DMS153 (cell line): ENCODE data around the gene FAM163B.

ENCODE experiments used
- DNase-seq: peaks from one replicate; lab custom pipeline; 2025; lab: John Stamatoyannopoulos, UW

Gene FAM163B

DNA sequence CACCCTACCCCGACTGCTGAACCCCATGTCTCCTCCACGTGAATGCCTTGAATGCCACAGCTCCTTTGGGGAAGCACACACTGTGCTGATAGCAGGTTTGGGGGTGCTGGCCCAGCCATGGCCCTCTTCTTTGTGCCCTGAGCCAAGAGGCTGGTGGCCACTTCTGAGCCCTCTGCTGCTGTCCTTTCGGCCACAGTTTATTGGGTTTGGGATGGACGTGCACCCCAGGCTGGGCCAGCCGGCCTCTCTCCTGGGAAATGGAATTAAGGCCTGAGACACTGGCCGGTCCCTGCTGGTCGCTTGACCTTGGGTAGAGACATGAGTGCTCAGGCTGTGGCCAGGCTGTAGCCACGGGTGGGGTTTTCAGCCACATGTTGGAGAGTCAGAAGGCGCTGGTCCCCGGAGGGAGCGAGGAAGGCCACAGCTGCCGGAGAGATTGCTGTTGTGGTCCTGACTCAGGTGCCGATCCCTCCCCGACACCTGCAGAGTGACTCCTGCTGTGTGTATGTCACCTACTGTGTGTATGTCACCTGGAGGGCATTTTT, 26.6 kb downstream of the FAM163B start:
- no peak for DNase-seq

DNA sequence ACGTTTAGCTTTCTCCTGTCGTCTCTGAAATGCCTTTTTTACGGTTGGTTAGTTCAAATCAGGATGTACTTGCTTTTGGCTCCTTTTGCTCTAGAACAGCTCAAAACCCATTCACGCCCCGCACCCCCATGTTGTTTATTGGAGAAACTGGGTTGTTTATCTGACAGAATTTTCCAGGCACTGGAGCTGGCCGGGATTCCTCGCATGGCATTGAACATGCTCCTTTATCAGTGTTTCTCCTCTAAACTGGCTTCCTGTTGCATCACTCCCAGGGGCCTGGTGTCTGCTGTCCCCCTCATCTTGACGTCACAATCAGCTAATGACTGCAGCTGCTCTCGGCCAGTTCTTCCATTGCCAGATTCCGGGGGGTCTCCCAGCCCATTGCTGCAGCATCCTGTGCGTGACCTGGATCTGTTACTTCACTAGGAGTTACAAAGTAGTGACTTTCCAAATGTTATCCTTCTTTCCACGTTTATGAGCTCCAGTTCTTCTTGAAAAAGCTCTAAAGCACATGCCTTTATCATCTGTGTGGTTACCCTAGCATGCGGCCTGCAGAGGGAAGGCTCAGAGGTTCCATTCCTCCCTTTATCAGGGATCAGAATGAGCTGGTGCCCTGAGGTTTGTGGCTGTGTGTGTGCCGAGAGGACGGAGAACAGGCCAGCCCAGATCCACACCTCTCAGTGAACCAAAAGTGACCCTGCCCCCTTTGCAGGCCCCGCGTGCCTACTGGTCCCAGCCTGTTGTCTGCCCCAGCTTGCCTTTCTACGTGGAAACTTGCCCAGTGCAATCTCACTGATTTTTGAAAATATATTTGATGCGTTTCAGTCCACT, 27.5 kb downstream of the FAM163B start:
- DNase-seq, result no peak

DNA sequence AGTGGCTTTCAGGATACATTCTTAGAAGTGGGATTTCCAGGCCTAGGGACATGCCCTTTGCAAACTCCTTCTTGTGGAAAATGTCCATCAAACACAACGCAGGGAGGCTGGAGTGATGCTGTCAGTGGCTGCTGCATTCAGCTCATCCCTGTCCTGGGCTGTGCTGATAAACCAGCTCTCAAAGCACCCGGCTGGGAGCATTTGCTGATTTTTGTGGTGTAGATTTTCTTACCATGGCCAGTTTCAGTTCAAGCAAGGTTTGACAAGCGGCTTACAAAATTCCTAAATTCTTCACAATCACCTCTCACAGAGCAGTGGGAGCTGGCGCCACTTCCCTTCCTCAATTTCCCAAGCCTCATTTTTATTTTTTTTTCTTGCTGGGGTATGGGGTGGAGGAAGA, 28.2 kb downstream of the FAM163B start:
- DNase-seq, result no peak

DNA sequence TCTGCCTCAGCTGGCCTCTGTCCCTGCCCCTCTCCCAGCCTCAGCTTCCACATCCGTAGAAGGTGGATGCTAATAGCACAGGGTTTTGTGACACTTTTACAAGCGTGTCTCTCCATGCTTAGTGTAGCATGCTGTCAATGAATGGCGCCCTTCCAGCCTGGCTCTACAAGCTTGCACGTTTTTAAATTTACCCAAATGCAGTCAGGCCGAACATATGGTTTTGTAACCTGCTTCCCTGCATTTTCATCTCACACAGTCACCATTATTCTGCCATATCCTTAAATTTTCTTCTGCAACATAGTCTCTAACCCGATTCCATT, 28.8 kb downstream of the FAM163B start:
- no peak for DNase-seq

DNA sequence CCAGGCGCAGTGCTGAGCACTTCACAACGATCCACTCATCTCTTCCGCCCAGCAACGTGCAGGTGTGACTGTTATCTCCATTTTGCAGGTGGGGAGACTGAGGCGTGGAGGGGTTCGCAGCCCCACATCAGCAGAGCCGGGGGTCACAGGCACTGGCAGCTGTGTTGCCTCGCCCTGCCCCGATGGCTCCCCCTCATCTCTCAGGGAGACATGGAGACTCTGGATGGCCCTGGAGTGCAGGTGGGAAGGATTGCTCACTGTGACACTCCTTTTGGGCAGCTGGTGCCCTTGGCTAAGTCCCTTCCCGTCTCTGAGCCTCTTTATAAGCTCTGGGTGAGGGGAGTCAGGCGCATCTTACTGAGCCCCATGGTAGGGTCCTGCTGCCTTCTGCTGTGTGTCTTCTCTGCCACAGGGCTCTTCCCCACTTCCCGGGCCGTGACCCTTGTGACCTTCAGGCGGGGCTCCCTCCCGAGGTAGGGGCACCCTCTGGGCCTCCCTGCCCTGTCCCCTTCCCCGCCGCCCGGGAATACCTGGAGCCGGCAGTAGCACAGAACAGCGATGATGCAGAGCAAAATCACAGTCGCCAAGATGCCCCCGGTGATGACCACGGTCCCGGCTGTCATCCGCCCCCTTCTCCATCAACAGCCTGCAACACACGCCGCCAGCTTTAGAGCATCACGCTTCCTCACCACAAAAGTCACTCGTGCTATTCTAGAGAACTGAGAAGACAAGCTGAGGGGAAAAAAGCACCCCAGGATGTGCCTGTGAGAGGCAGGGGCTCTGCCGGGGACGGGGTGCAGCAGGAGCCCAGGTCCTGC, 29.4 kb downstream of the FAM163B start:
- no peak for DNase-seq

DNA sequence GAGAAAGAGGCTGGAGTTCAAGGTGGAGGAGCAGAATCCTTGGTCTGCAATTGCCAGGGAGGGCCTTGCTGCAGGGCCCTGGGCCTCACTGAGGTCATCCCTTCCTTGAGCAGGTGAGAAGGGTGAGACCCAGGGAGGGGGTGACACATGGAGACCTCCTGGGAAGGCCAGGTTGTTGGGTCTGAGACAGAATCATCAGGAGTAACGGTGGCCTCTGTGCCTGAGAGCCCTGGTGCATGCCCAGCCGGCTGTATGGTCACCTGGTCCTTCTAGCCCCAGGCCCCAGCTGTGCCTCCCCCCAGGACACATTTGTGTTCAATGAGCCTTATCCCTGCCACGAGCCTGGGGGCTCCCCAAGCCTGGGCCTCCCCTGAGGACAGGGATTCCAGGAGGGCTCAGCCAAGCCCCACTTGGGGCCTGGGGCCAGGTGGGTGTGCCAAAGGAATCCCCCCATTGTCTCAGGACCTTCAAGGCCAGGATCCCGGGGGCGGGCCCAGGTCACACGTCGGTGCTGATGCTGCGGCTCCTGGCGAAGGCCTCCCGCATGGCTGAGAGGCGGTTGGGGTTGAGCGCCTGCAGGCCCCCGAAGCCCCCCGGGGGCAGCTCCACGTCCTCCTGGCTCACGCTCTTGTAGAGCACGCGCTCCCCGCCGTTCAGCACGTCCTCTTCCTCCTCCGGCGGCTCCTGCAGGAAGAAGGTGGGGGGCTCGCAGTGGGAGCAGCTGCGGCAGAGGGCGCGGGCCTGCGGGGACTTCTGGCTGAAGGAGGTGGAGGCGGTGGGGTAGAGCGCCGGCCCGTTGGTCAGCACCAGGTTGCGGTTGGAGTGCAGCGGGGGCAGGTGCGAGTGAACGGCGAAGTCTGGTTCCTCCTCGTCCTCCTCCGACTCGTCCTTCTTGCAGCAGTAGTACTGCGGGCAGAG, 30.4 kb downstream of the FAM163B start:
- no peak for DNase-seq

DNA sequence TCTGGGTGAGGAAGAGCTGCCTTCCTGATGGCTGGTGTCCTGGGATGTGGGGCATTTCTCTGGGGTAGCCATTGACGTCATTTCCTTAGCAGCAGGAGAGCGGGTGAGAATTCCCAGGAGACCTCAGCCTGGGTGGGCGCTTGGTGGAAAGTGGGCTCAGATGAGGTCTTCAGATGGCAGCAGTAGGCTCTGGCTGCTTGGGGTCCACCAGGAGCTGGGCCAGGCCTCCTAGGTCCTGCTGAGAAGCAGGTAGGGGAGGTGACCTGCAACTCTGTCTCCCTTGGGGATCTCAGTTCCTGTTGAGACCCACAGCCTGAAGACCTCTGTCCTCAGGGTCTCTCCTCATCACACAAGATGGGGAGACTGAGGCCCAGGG, 31.5 kb downstream of the FAM163B start:
- no peak for DNase-seq

DNA sequence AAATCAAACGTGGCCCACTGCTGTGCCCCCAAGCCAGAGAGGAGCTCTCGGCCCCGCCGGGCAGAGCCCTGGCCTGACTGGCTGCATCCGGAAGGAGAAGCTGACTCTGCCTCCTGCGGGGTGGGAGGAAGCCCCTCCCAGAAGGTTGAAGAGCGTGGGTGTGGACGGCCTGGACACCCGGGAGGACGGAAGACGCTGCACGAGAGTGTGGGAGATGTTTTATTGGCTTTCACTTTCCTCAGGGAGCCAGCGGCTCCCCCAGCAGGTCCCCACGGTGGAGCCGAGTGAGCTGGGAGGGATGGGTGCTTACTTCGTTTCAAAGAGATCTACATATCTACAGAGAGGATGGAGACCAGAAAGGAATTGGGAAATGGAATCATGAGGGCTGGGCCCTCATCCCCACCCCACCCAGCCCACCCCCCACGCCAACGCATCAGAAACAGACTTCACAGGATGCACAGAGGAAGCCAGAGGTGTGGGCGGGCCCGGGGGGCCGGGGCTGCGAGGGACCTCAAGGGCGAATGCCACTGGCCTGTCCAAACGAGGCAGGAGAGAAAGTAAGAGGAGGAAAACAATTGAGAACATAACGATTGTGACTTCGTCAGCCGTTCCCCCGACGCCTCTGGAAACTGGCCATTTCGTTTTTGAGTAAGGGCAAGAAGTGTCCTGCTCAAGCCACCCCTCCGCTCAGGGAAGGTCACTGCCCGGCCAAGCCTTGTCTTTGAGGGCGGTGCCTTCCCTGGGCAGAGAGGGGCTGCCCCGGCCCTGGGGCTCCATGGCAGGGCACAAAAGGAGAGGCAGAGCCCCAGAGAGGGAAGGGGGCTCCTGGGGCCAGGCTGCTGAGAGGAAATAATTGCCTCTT, 32.1 kb downstream of the FAM163B start:
- DNase-seq, result no peak

DNA sequence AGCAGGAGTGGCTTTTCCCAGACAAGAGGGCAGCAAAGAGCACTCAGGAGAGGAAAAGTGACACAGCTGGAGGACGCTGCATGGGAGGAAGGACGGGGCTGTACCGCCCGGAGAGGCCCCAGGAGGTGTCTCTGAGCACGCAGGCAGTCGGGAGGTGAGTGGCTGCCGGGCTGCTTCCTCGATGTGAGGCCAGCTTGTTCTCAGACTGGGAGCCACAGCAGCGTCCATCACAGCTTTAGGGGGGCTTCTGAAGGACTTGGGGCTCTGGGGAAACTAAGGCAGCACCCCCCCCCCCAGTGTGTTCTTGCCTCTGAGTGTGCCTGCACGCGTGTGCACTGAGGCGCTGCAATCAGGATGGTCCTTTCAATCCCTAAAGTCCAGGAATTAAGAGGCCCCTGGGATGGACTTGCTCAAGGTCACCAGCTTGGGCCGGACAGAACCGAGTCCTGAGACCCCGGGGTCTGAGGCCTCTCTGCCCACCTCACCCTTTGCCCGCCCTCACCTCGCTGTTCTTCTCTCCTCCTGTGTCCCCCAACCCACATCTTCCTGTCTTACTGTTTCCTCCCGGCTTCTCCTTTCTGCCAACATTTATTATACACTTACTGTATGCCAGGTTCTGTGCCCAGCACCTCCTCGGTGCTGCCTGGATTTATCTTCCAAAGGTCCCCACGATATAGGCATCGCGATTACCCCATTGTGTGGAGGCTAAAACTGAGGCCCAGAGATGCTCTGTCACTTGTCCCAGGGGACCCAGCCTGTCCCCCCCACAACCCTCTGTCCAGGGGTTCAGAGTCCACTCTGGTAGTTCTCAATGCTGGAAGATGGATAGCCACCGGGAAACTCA, 32.9 kb downstream of the FAM163B start:
- no peak for DNase-seq

DNA sequence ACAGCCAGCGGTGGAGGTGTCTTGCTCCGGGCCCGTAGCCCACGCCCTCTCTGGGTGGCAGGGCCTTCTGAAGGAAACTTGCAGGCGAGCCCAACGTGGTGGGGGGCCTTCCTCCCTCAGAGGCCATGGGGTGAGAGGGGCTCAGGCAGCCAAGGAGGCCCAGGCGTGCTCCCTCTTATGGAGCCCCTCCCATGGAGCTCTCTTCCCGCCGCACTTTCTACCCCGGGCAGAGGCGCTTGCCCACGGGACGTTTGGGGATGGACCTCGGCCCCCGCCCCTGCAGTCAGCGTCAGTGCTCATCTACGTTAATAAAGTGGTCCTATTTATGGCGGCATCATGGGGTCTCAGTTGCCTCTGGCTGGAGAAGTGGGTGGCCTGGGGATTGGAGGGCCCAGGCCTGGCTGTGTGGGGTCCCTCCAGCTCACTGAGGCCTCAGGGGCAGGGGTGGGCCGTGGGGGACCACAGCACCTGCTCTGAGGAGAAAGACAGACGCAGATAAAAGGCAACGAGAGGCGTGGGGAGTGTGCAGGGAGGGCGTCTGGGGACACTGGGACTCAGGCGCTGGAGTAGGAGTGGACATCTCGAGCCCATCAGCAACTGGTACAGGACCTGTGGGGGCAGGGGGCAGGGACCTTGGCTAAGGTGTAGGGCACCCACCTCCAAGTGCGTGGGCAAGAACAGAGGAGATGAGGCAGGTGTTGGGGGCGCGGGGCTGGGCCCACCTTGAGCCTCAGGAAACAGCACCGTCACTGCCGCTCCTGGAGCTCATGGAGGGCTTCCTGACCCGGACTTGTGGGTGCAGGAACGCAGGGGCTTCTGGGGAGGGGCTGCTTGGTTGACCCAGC, 33.8 kb downstream of the FAM163B start:
- DNase-seq, result no peak

DNA sequence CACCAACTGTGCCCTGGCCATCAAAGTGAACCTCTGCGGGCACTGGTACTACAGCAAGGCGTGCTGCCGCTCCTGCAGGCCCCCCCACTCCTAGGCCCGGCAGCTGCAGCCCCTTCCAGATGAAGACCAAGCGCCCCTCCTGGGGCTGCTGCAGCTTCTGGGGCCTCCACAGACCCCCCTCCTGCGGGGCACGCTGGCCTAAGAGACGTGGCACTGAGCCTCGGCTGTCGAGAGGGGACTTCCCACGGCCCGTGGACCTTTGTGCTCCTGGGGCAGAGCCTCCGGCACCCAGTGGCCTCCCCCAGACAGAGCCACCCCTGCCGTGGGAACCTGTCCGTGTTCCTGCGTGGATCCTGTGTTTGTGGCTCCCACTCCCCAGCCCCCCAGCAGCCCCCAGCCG, 34.4 kb downstream of the FAM163B start:
- DNase-seq, result no peak

DNA sequence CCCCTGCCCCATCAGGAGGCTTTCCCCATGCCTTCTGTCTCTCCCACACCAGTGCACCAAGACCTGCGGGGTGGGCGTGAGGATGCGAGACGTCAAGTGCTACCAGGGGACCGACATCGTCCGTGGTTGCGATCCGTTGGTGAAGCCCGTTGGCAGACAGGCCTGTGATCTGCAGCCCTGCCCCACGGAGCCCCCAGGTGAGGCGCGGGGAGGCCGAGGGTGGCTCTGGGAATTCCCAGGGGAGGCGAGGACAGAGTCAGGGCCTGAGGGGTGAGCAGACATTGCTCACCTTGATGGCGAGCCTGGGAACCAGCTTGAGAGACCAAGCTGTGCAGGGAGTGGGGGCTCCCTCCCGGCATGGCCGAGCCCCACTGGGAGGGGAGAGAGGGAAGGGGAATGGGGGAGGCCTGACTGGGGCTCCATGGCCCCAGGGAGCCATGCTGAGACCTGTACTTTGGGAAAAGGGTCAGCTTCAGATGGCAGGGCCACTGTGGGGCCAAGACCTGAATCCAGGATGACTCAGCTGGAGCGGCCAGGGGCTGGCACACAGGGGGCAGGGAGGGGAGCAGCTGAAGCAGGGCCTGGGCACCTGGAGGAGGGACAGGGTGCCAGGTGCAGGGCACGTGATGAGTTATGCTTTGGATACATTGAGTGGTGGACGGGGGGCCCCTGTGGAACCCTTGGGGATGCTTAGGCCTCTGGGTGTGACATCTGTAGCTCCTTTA, 35.2 kb downstream of the FAM163B start:
- DNase-seq, result no peak

DNA sequence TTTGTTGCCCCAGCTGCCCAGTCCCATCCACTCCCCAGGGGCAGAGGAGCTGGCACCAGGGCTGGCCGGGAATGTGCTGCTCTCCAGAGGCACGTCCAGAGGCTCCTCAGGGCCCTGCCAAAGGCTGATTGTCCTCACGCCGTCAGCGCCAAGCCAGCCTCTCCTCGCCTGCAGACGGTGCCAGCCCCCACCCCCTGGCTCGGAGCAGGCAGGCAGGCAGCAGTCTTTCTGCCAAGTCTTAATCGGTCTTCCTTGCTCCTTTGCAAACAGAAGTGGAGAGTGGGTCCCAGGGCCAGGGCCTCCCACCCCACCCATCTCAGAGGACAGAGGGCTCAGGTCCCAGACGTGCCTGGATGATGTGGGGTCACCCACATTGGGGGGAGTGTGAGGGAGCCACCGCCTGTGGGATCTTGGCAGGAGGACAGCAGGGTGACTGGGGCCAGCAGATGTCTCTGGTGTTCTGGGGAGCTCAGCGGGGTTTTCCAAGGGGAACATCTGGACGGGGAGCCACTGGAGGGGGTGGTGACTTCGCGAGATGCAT, 36.3 kb downstream of the FAM163B start:
- DNase-seq, result no peak

DNA sequence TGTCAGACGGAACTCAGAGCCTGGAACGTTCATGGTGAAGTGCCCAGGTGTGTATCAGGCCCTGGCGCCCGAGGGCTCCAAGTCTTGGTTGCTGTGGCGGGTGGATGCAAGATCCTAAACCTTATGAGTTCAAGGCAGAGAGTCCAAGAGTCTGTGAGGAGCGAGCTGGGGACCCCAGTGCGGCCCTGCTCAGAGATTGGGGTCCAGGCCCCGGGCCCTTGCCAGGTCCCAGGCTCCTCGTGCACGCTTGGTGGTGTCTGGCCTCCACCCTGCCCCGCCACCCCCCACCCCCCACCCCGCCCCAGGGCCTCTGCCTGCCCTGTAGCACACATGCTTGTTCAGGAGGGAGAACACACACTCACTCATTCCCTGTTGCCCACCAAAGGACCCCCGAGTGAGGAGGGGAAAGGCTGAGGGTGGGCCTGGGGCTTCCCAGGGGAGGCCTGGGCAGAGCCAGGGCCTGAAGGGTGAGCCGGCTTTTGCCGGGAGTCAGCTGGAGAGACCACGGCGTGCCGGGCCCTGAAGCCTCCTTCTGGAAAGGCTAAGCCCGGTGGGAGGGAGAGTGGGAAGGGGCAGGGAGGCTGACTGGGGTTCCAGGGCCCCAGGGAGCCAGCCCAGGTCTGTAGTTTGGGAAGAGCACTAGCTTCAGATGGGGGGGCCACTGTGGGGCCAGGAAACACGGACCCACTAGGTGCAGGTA, 37.1 kb downstream of the FAM163B start:
- DNase-seq, result no peak

DNA sequence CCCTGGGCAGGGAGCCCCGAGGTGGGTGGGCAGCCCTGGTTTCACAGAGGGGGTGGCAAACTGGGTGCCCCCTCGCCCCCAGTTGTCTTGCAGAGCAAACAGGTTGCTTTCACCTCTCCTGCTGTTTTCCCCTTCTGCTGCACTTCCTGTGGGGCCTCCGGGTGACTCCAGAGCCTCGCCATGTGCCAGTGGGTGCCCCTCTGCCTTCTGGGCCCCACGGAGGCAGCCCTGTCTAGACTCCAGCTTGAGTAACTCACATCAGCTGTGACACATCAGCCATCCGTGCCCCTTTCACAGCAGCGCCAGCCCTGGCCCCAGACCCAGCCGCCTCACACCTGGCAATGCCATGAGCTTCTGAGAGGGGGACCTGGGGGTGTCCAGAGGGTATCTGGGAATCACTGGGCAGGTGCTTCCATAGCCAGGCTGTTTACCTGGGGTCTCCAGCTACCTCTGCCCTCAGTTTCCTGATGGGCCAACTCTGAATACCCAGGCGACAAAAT, 37.7 kb downstream of the FAM163B start:
- no peak for DNase-seq

DNA sequence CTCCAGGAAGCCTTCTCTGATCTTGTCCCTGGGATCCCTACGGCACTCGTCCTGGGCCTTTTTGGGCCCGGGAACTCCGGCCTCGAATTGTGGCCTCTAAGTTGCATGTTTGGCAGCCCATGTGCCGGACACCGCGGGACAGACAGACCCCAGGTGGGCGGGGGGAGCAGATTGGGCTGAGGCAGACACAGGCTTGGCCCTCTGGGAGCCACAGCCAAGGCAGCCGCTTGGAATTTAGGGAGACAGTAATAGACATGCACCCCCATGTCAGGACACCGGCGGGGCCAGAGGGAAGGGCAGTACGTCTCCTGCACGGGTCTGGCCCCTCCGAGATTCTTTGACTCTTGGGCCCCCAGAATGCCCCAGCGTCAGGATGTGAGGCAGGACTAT, 38.5 kb downstream of the FAM163B start:
- DNase-seq, result no peak

DNA sequence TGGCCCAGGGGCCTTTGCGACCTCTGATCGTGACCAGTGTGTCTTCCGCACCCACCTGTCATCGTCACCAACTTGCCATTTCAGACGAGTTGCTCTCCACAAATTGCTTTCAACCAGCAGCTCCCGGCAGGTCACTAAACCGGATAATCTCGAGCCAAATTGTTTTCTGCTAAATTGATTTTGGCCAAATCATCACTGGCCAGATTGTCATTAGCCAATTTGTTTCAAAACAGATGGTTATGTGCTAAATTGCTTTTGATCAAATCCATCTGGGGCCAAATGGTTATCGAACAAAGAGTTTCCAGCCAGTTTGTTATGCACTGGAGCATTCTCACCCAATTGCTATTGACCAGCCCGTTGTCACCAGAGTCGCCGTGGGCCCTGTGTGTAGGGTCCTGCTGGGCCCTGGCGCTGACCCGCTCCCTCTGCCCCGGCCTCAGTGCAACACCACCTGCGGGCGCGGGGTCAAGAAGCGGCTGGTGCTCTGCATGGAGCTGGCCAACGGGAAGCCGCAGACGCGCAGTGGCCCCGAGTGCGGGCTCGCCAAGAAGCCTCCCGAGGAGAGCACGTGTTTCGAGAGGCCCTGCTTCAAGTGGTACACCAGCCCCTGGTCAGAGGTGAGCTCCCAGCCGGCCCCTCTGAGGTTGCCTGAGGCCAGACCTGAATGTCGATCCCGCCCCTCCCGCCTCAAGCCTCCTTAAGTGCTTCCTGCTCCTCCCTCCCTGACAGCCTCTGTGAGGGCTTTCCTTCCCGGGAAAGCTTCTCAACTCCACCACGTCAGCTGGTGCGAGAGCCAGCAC, 39.1 kb downstream of the FAM163B start:
- no peak for DNase-seq
